ENCODE results near the gene NR6A1.
A peak's percentile ranks its signal among the peaks of the same experiment; 100 is the strongest.
"Not testable (repeated sequence)": the region's sequence is repeated elsewhere in the genome, so short reads cannot be mapped to it uniquely, and the experiment has no call there.

The NR6A1 gene

GRCh38 chr9:124741149-124741548, 30.0 kb downstream of the NR6A1 start:
- Histone ChIP-seq H3K4me1 (ENCODE audit: control insufficient read depth, insufficient read depth, low read length) (no peaks in the 10 kb centered on the region), H3K36me3 (ENCODE audit: control insufficient read depth, insufficient read depth, low read length) (no peaks in the 10 kb centered on the region), H3K27me3 (ENCODE audit: control insufficient read depth, insufficient read depth, low read length) (no peaks in the 10 kb centered on the region), H3K9ac (ENCODE audit: low read length) (no peak overlapping the region), H3K4me3 (ENCODE audit: low read length) (no peak overlapping the region), H3K27ac (ENCODE audit: low read depth, low read length) (no peak overlapping the region)

- Histone ChIP-seq H3K27ac (ENCODE audit: low read depth, low read length) (no peak overlapping the region), H3K9ac (ENCODE audit: low read length) (no peak overlapping the region), H3K27me3 (ENCODE audit: control insufficient read depth, insufficient read depth, low read length) (no peaks in the 10 kb centered on the region), H3K36me3 (ENCODE audit: control insufficient read depth, insufficient read depth, low read length) (no peaks in the 10 kb centered on the region), H3K4me1 (ENCODE audit: control insufficient read depth, insufficient read depth, low read length) (no peaks in the 10 kb centered on the region), H3K4me3 (ENCODE audit: low read length) (no peak overlapping the region)
Measured at GRCh38 chr9:124739360-124739759, 31.8 kb downstream of the NR6A1 start.

- not testable (repeated sequence) for H3K4me3 ChIP-seq (ENCODE audit: low read length); H3K27ac ChIP-seq (ENCODE audit: low read depth, low read length); H3K27me3 ChIP-seq (ENCODE audit: control insufficient read depth, insufficient read depth, low read length); H3K36me3 ChIP-seq (ENCODE audit: control insufficient read depth, insufficient read depth, low read length); H3K4me1 ChIP-seq (ENCODE audit: control insufficient read depth, insufficient read depth, low read length); H3K9ac ChIP-seq (ENCODE audit: low read length)
Measured at GRCh38 chr9:124738075-124738474, 33.0 kb downstream of the NR6A1 start.

GRCh38 chr9:124735121-124735520, 36.0 kb downstream of the NR6A1 start:
- Histone ChIP-seq H3K9ac (ENCODE audit: low read length) (no peak overlapping the region), H3K4me3 (ENCODE audit: low read length) (no peak overlapping the region), H3K4me1 (ENCODE audit: control insufficient read depth, insufficient read depth, low read length) (no peaks in the 10 kb centered on the region), H3K27me3 (ENCODE audit: control insufficient read depth, insufficient read depth, low read length) (no peaks in the 10 kb centered on the region), H3K27ac (ENCODE audit: low read depth, low read length) (no peak overlapping the region), H3K36me3 (ENCODE audit: control insufficient read depth, insufficient read depth, low read length) (no peaks in the 10 kb centered on the region)

GRCh38 chr9:124734741-124735083, 36.4 kb downstream of the NR6A1 start:
- H3K9ac ChIP-seq (ENCODE audit: low read length); H3K4me3 ChIP-seq (ENCODE audit: low read length); H3K36me3 ChIP-seq (ENCODE audit: control insufficient read depth, insufficient read depth, low read length); H3K27ac ChIP-seq (ENCODE audit: low read depth, low read length); H3K4me1 ChIP-seq (ENCODE audit: control insufficient read depth, insufficient read depth, low read length); H3K27me3 ChIP-seq (ENCODE audit: control insufficient read depth, insufficient read depth, low read length): not testable (repeated sequence)

GRCh38 chr9:124733964-124734740, 37.0 kb downstream of the NR6A1 start:
- Histone ChIP-seq H3K27ac (ENCODE audit: low read depth, low read length) (no peak overlapping the region), H3K9ac (ENCODE audit: low read length) (no peak overlapping the region), H3K36me3 (ENCODE audit: control insufficient read depth, insufficient read depth, low read length) (no peaks in the 10 kb centered on the region), H3K4me3 (ENCODE audit: low read length) (no peak overlapping the region), H3K4me1 (ENCODE audit: control insufficient read depth, insufficient read depth, low read length) (no peaks in the 10 kb centered on the region), H3K27me3 (ENCODE audit: control insufficient read depth, insufficient read depth, low read length) (no peaks in the 10 kb centered on the region)

- H3K4me1 ChIP-seq (ENCODE audit: control insufficient read depth, insufficient read depth, low read length) = no peaks in the 10 kb centered on the region
- no peak overlapping the region for H3K9ac ChIP-seq (ENCODE audit: low read length)
- H3K27me3 ChIP-seq (ENCODE audit: control insufficient read depth, insufficient read depth, low read length) = no peaks in the 10 kb centered on the region
- H3K27ac ChIP-seq (ENCODE audit: low read depth, low read length) = no peak overlapping the region
- H3K4me3 ChIP-seq (ENCODE audit: low read length) = no peak overlapping the region
- H3K36me3 ChIP-seq (ENCODE audit: control insufficient read depth, insufficient read depth, low read length) = no peaks in the 10 kb centered on the region
Measured at GRCh38 chr9:124730772-124731171, 40.3 kb downstream of the NR6A1 start.

- H3K4me1 ChIP-seq (ENCODE audit: control insufficient read depth, insufficient read depth, low read length) = no peaks in the 10 kb centered on the region
- no peaks in the 10 kb centered on the region for H3K27me3 ChIP-seq (ENCODE audit: control insufficient read depth, insufficient read depth, low read length)
- H3K27ac ChIP-seq (ENCODE audit: low read depth, low read length) = no peak overlapping the region
- no peak overlapping the region for H3K9ac ChIP-seq (ENCODE audit: low read length)
- H3K4me3 ChIP-seq (ENCODE audit: low read length) = no peak overlapping the region
- H3K36me3 ChIP-seq (ENCODE audit: control insufficient read depth, insufficient read depth, low read length) = no peaks in the 10 kb centered on the region
Measured at GRCh38 chr9:124726886-124727285, 44.2 kb downstream of the NR6A1 start.

- Histone ChIP-seq H3K27ac (ENCODE audit: low read depth, low read length) (no peak overlapping the region), H3K36me3 (ENCODE audit: control insufficient read depth, insufficient read depth, low read length) (no peaks in the 10 kb centered on the region), H3K4me1 (ENCODE audit: control insufficient read depth, insufficient read depth, low read length) (no peaks in the 10 kb centered on the region), H3K9ac (ENCODE audit: low read length) (no peak overlapping the region), H3K27me3 (ENCODE audit: control insufficient read depth, insufficient read depth, low read length) (no peaks in the 10 kb centered on the region), H3K4me3 (ENCODE audit: low read length) (peak overlapping the region; percentile 15)
Measured at GRCh38 chr9:124725068-124725452, 46.1 kb downstream of the NR6A1 start.

- Histone ChIP-seq H3K27me3 (ENCODE audit: control insufficient read depth, insufficient read depth, low read length) (no peaks in the 10 kb centered on the region), H3K27ac (ENCODE audit: low read depth, low read length) (no peak overlapping the region), H3K9ac (ENCODE audit: low read length) (no peak overlapping the region), H3K4me3 (ENCODE audit: low read length) (peak overlapping the region; percentile 15), H3K4me1 (ENCODE audit: control insufficient read depth, insufficient read depth, low read length) (no peaks in the 10 kb centered on the region), H3K36me3 (ENCODE audit: control insufficient read depth, insufficient read depth, low read length) (no peaks in the 10 kb centered on the region)
Measured at GRCh38 chr9:124724415-124725067, 46.6 kb downstream of the NR6A1 start.

- Histone ChIP-seq H3K36me3 (ENCODE audit: control insufficient read depth, insufficient read depth, low read length) (no peaks in the 10 kb centered on the region), H3K27me3 (ENCODE audit: control insufficient read depth, insufficient read depth, low read length) (no peaks in the 10 kb centered on the region), H3K4me3 (ENCODE audit: low read length) (no peak overlapping the region), H3K9ac (ENCODE audit: low read length) (no peak overlapping the region), H3K4me1 (ENCODE audit: control insufficient read depth, insufficient read depth, low read length) (no peaks in the 10 kb centered on the region), H3K27ac (ENCODE audit: low read depth, low read length) (no peak overlapping the region)
Measured at GRCh38 chr9:124723352-124723751, 47.8 kb downstream of the NR6A1 start.

GRCh38 chr9:124721109-124721906, 49.8 kb downstream of the NR6A1 start:
- no peak overlapping the region for H3K27ac ChIP-seq (ENCODE audit: low read depth, low read length)
- H3K9ac ChIP-seq (ENCODE audit: low read length) = no peak overlapping the region
- no peaks in the 10 kb centered on the region for H3K36me3 ChIP-seq (ENCODE audit: control insufficient read depth, insufficient read depth, low read length)
- no peak overlapping the region for H3K4me3 ChIP-seq (ENCODE audit: low read length)
- no peaks in the 10 kb centered on the region for H3K4me1 ChIP-seq (ENCODE audit: control insufficient read depth, insufficient read depth, low read length)
- H3K27me3 ChIP-seq (ENCODE audit: control insufficient read depth, insufficient read depth, low read length) = no peaks in the 10 kb centered on the region

All from rectal smooth muscle tissue (tissue), 1 donor.